ENCODE results near the gene TMCO4. TPM values are rescaled to one million over a fixed set of nuclear protein-coding genes. Genes with fewer than 3 reads are reported as not detected.
"Not testable (repeated sequence)": the region's sequence is repeated elsewhere in the genome, so short reads cannot be mapped to it uniquely, and the experiment has no call there.

The TMCO4 gene
- total RNA-seq, 1 experiment from 2014 or later = 15.1 TPM

- peaks cover 5% of the 10 kb centered on the region for H3K36me3 Mint-ChIP-seq (ENCODE audit: insufficient read depth, unreplicated experiment)
- CTCF ChIA-PET = no interaction called here
- H3K27ac Mint-ChIP-seq (ENCODE audit: unreplicated experiment) = no peak overlapping the region
Measured at GRCh38 chr1:19794583-19794982, 5.1 kb downstream of the TMCO4 start.

GRCh38 chr1:19793360-19794046, 6.2 kb downstream of the TMCO4 start:
- H3K36me3 ChIP-seq (ENCODE audit: control insufficient read depth, insufficient read depth, low read length) = no peaks in the 10 kb centered on the region
- TF ChIP-seq CTCF (IDR thresholded peaks at IDR 0.05; ENCODE audit: insufficient read depth in 1 of 2, low read depth in 1 of 2, low read length in 1 of 2, severe bottlenecking in 1 of 2, unreplicated experiment in 1 of 2) = no peak
- POLR2A ChIA-PET = no interaction called here
- no peak overlapping the region for H3K4me3 ChIP-seq (ENCODE audit: low read depth, low read length)
- no peak overlapping the region for H3K4me3 Mint-ChIP-seq (ENCODE audit: unreplicated experiment)
- intact Hi-C loops (cut with micrococcal nuclease; ENCODE audit: unreplicated experiment) = no loop called here
- peaks cover 5% of the 10 kb centered on the region for H3K36me3 Mint-ChIP-seq (ENCODE audit: insufficient read depth, unreplicated experiment)
- BruUV-seq (replicated peaks) = no TSS peak
- H3K4me1 Mint-ChIP-seq (ENCODE audit: low read depth, unreplicated experiment) = no peaks in the 10 kb centered on the region
- no peak overlapping the region for H3K27ac Mint-ChIP-seq (ENCODE audit: unreplicated experiment)
- H3K9me3 ChIP-seq = no peaks in the 10 kb centered on the region
- DNase-seq = no peak
- CTCF ChIA-PET = no interaction called here
- H3K9me3 Mint-ChIP-seq (ENCODE audit: unreplicated experiment) = no peaks in the 10 kb centered on the region
- H3K27me3 ChIP-seq (replicated peaks; ENCODE audit: control insufficient read depth, insufficient read depth, low read length) = no peaks in the 10 kb centered on the region
- no peaks in the 10 kb centered on the region for H3K4me1 ChIP-seq
- H3K27me3 Mint-ChIP-seq (ENCODE audit: insufficient read depth, unreplicated experiment) = no peaks in the 10 kb centered on the region

More at GRCh38 chr1:19794583-19794982, 5.1 kb downstream of the TMCO4 start:
- POLR2A ChIA-PET = no interaction called here
- no peaks in the 10 kb centered on the region for H3K27me3 ChIP-seq (replicated peaks; ENCODE audit: control insufficient read depth, insufficient read depth, low read length)
- Mint-ChIP-seq H3K4me3 (ENCODE audit: unreplicated experiment) (no peak overlapping the region), H3K4me1 (ENCODE audit: low read depth, unreplicated experiment) (peaks cover 6% of the 10 kb centered on the region), H3K9me3 (ENCODE audit: unreplicated experiment) (no peaks in the 10 kb centered on the region), H3K27me3 (ENCODE audit: insufficient read depth, unreplicated experiment) (no peaks in the 10 kb centered on the region)
- no peaks in the 10 kb centered on the region for H3K9me3 ChIP-seq
- DNase-seq = no peak
- no TSS peak for BruUV-seq (replicated peaks)
- TF ChIP-seq CTCF (IDR thresholded peaks at IDR 0.05; ENCODE audit: insufficient read depth in 1 of 2, low read depth in 1 of 2, low read length in 1 of 2, severe bottlenecking in 1 of 2, unreplicated experiment in 1 of 2) = no peak
- H3K4me1 ChIP-seq = 0 out of 2 replicates have a peak, but pooled peaks cover 5% of the 10 kb centered on the region
- intact Hi-C loops (cut with micrococcal nuclease; ENCODE audit: unreplicated experiment) = no loop called here
- H3K4me3 ChIP-seq (ENCODE audit: low read depth, low read length) = no peak overlapping the region
- no peaks in the 10 kb centered on the region for H3K36me3 ChIP-seq (ENCODE audit: control insufficient read depth, insufficient read depth, low read length)

GRCh38 chr1:19792237-19793002, 7.3 kb downstream of the TMCO4 start:
- POLR2A ChIA-PET = no interaction called here
- Mint-ChIP-seq H3K27ac (ENCODE audit: unreplicated experiment) (no peak overlapping the region), H3K36me3 (ENCODE audit: insufficient read depth, unreplicated experiment) (peaks cover 5% of the 10 kb centered on the region), H3K4me1 (ENCODE audit: low read depth, unreplicated experiment) (no peaks in the 10 kb centered on the region), H3K4me3 (ENCODE audit: unreplicated experiment) (no peak overlapping the region), H3K27me3 (ENCODE audit: insufficient read depth, unreplicated experiment) (no peaks in the 10 kb centered on the region), H3K9me3 (ENCODE audit: unreplicated experiment) (no peaks in the 10 kb centered on the region)
- H3K27me3 ChIP-seq (replicated peaks; ENCODE audit: control insufficient read depth, insufficient read depth, low read length) = no peaks in the 10 kb centered on the region
- no peak for TF ChIP-seq CTCF (IDR thresholded peaks at IDR 0.05; ENCODE audit: insufficient read depth in 1 of 2, low read depth in 1 of 2, low read length in 1 of 2, severe bottlenecking in 1 of 2, unreplicated experiment in 1 of 2)
- CTCF ChIA-PET = no interaction called here
- no peak overlapping the region for H3K4me3 ChIP-seq (ENCODE audit: low read depth, low read length)
- H3K9me3 ChIP-seq = no peaks in the 10 kb centered on the region
- H3K4me1 ChIP-seq = peaks cover under 1% of the 10 kb centered on the region; the same call in 1 of the 2 replicates
- BruUV-seq (replicated peaks) = no TSS peak
- intact Hi-C loops (cut with micrococcal nuclease; ENCODE audit: unreplicated experiment) = no loop called here
- no peaks in the 10 kb centered on the region for H3K36me3 ChIP-seq (ENCODE audit: control insufficient read depth, insufficient read depth, low read length)
- DNase-seq = no peak

GRCh38 chr1:19790061-19790975, 9.4 kb downstream of the TMCO4 start:
- H3K4me3 ChIP-seq (ENCODE audit: low read depth, low read length); H3K4me1 Mint-ChIP-seq (ENCODE audit: low read depth, unreplicated experiment); H3K27ac Mint-ChIP-seq (ENCODE audit: unreplicated experiment); DNase-seq; CTCF ChIA-PET; BruUV-seq (replicated peaks); H3K4me1 ChIP-seq; H3K27me3 Mint-ChIP-seq (ENCODE audit: insufficient read depth, unreplicated experiment); POLR2A ChIA-PET; H3K27me3 ChIP-seq (replicated peaks; ENCODE audit: control insufficient read depth, insufficient read depth, low read length); H3K9me3 Mint-ChIP-seq (ENCODE audit: unreplicated experiment); H3K36me3 ChIP-seq (ENCODE audit: control insufficient read depth, insufficient read depth, low read length); H3K36me3 Mint-ChIP-seq (ENCODE audit: insufficient read depth, unreplicated experiment); H3K4me3 Mint-ChIP-seq (ENCODE audit: unreplicated experiment); H3K9me3 ChIP-seq; intact Hi-C loops (cut with micrococcal nuclease; ENCODE audit: unreplicated experiment): not testable (repeated sequence)
